Gastroesophageal sphincter (tissue), 4 donors: ENCODE results near the gene PFKFB2. TPM values are rescaled to one million over a fixed set of nuclear protein-coding genes. Genes with fewer than 3 reads are reported as not detected.

Experiments
- ATAC-seq: fragments of 150-250 bp; one replicate; pipeline ENCODE4 v1.9.1; 2016; ENCODE audit warnings: mild to moderate bottlenecking, moderate library complexity
- H3K27ac ChIP-seq, 4 donors: fragments of 200-600 bp; sonication (generic) in 3 of 4; 1 replicate in 3 of 4; 2 replicates in 1 of 4; pipeline ENCODE4 v1.5.1; 2016 to 2019
- H3K27me3 ChIP-seq: fragments of 200-600 bp; sonication (generic); one replicate; pipeline ENCODE4 v1.5.1; 2019
- H3K36me3 ChIP-seq, 2 donors: fragments of 200-600 bp; sonication (generic); one replicate each; pipeline ENCODE4 v1.5.1; 2019; ENCODE audit warnings: control low read depth in 1 of 2
- H3K4me1 ChIP-seq, 3 donors: fragments of 200-600 bp; sonication (generic); 1 replicate in 2 of 3; 2 replicates in 1 of 3; pipeline ENCODE4 v1.5.1; 2016 to 2019; ENCODE audit warnings: control low read depth in 2 of 3
- H3K4me3 ChIP-seq, 2 donors: fragments of 200-600 bp; sonication (generic); one replicate each; pipeline ENCODE4 v1.5.1; 2019; ENCODE audit warnings: mild to moderate bottlenecking in 1 of 2, moderate library complexity in 1 of 2
- H3K9me3 ChIP-seq, 3 donors: fragments of 200-600 bp; sonication (generic); one replicate each; pipeline ENCODE4 v1.5.1; 2017 to 2019; ENCODE audit warnings: control low read depth in 2 of 3
- EP300 ChIP-seq: sonication (generic); formaldehyde crosslinking; IDR thresholded peaks from one replicate; pipeline ENCODE4 v1.6.1; 2017; ENCODE audit warnings: antibody characterized with exemption, mild to moderate bottlenecking
- POLR2A ChIP-seq, 2 donors: fragments of 450-650 bp; IDR thresholded peaks; one replicate each; pipeline ENCODE4 v1.6.1; 2017; ENCODE audit warnings: antibody characterized with exemption in 2 of 2, mild to moderate bottlenecking in 2 of 2, moderate library complexity in 1 of 2
- POLR2AphosphoS5 ChIP-seq: sonication (generic); formaldehyde crosslinking; IDR thresholded peaks from one replicate; pipeline ENCODE4 v1.6.1; 2017; ENCODE audit warnings: antibody characterized with exemption
- total RNA-seq, 4 donors: library from RNA; depleted of rRNA; stranded (reverse); fragments of >200 nt; gene quantifications; one replicate each; pipeline ENCODE4 v1.1.0, GENCODE V29; 2016
- TF ChIP-seq, protein P1 (sequence below), 4 experiments: fragments of 200-600 bp in 2 of 4; fragments of 450-650 bp in 2 of 4; sonication (generic) in 1 of 4; IDR thresholded peaks; one replicate each; pipeline ENCODE4 v1.5.1; 2017 to 2019; ENCODE audit warnings: antibody characterized with exemption in 4 of 4, mild to moderate bottlenecking in 2 of 4, moderate library complexity in 2 of 4

PFKFB2 gene
- total RNA-seq, 4 donors from 2014 or later, result 3.4 to 6.7 (median 5.3) TPM

- no peak for ATAC-seq
- Histone ChIP-seq H3K27ac (no peak overlapping the region), H3K9me3 (peaks cover 0 to 34% (median 0%) of the 10 kb centered on the region in 3 donors), H3K4me3 (no peak overlapping the region), H3K27me3 (no peaks in the 10 kb centered on the region), H3K4me1 (no peaks in the 10 kb centered on the region), H3K36me3 (peaks cover 0 to 8% of the 10 kb centered on the region in 2 donors)
- TF ChIP-seq POLR2A (IDR thresholded peaks at IDR 0.05) (no peak), EP300 (no peak), POLR2AphosphoS5 (no peak)
- TF ChIP-seq, protein P1, sequence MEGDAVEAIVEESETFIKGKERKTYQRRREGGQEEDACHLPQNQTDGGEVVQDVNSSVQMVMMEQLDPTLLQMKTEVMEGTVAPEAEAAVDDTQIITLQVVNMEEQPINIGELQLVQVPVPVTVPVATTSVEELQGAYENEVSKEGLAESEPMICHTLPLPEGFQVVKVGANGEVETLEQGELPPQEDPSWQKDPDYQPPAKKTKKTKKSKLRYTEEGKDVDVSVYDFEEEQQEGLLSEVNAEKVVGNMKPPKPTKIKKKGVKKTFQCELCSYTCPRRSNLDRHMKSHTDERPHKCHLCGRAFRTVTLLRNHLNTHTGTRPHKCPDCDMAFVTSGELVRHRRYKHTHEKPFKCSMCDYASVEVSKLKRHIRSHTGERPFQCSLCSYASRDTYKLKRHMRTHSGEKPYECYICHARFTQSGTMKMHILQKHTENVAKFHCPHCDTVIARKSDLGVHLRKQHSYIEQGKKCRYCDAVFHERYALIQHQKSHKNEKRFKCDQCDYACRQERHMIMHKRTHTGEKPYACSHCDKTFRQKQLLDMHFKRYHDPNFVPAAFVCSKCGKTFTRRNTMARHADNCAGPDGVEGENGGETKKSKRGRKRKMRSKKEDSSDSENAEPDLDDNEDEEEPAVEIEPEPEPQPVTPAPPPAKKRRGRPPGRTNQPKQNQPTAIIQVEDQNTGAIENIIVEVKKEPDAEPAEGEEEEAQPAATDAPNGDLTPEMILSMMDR (IDR thresholded peaks at IDR 0.05), result no peak
These were observed 76.0 kb downstream of the PFKFB2 start for GRCh38 chr1:207129053-207129452.

Other genes starting within 250 kb of the PFKFB2 start
- not detected for gene IL20, start 187.7 kb upstream of the PFKFB2 start, total RNA-seq
- gene IL24, start 155.8 kb upstream of the PFKFB2 start, total RNA-seq, result not detected
- gene FCMR, start 131.3 kb upstream of the PFKFB2 start, total RNA-seq, result 1 to 10 TPM in 3 of 4 donors, not detected in 1; 1.0 to 4.1 (median 1.6) TPM
- 100 to 1,000 TPM in 1 of 4 donors, under 1 TPM in 3; 0.16 to 256 (median 0.35) TPM for gene PIGR, start 106.8 kb upstream of the PFKFB2 start, total RNA-seq
- under 1 TPM in 1 of 4 donors, not detected in 3; 0.39 TPM for gene FCAMR, start 82.8 kb upstream of the PFKFB2 start, total RNA-seq
- 1 to 10 TPM in 2 of 4 donors, under 1 TPM in 1, not detected in 1; 0.19 to 3.7 (median 1.4) TPM for gene C1orf116, start 20.5 kb upstream of the PFKFB2 start, total RNA-seq
- 10 to 100 TPM in 1 of 4 donors, 1 to 10 TPM in 3; 6.9 to 11.7 (median 8.8) TPM for gene YOD1, start 2.1 kb upstream of the PFKFB2 start, total RNA-seq
- 1 to 10 TPM in 2 of 4 donors, not detected in 2; 1.6 to 2.7 TPM for gene C4BPB, start 35.6 kb downstream of the PFKFB2 start, total RNA-seq
- 1 to 10 TPM in 1 of 4 donors, not detected in 3; 3.1 TPM for gene C4BPA, start 51.0 kb downstream of the PFKFB2 start, total RNA-seq